ENCODE data around the gene APOBEC3G. TPM values are rescaled to one million over a fixed set of nuclear protein-coding genes. Genes with fewer than 3 reads are reported as not detected.

Gene APOBEC3G
- total and polyA plus RNA-seq, 8 donors = 0.45 to 19.6 (median 5.0) TPM; not detected in 1

DNA sequence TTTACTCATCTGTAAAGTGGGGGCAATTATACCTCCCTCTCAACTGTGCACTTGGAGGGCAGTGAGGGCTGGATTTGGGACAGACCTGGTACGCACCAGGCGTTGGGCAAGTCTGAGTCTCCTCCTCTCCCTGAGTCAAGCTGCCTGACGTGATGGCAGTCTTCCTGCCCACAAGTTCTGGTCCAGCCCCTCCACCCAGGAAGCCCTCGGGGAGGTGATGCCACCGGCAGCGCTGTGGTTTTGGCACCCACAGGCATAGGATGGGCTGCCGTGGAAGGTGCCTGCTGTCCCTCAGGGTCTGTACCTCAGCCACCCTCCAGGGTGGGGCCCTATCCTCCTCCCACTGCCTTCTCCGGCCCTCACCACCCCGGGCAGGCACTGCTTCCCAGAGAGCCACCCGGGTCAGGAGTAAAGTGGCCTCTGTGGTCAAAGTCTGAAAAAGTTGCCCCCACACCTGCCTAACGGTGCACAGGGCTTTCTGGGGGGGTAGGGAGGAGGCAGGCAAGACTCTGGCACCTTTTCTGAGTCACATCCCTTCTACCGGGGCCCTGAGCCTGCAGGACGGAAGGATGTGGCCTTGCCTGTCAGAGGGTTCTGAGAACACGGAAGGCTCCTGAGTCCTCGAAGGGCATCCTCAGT lies 13.5 kb downstream of the APOBEC3G start:
- Histone ChIP-seq H3K9me3 (no peaks in the 10 kb centered on the region), H3K4me3 (no peak overlapping the region), H3K27ac (peak overlapping the region; percentile 34 to 58 (median 38)), H3K27me3 (peaks cover 0 to 18% (median 0%) of the 10 kb centered on the region in 3 donors), H3K4me1 (peaks cover 0 to 9% (median 6%) of the 10 kb centered on the region in 4 donors), H3K36me3 (peaks cover 0 to 4% (median 0%) of the 10 kb centered on the region in 4 donors)
- DNase-seq = peak; percentile 51 to 53
- intact Hi-C loops (cut with DNase I; ENCODE audit: low total_unique reads) = no loop called here
- TF ChIP-seq POLR2AphosphoS5 (IDR thresholded peaks at IDR 0.05) = no peak
- no peak for TF ChIP-seq EP300 (IDR thresholded peaks at IDR 0.05)
- TF ChIP-seq, protein P1, sequence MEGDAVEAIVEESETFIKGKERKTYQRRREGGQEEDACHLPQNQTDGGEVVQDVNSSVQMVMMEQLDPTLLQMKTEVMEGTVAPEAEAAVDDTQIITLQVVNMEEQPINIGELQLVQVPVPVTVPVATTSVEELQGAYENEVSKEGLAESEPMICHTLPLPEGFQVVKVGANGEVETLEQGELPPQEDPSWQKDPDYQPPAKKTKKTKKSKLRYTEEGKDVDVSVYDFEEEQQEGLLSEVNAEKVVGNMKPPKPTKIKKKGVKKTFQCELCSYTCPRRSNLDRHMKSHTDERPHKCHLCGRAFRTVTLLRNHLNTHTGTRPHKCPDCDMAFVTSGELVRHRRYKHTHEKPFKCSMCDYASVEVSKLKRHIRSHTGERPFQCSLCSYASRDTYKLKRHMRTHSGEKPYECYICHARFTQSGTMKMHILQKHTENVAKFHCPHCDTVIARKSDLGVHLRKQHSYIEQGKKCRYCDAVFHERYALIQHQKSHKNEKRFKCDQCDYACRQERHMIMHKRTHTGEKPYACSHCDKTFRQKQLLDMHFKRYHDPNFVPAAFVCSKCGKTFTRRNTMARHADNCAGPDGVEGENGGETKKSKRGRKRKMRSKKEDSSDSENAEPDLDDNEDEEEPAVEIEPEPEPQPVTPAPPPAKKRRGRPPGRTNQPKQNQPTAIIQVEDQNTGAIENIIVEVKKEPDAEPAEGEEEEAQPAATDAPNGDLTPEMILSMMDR (IDR thresholded peaks at IDR 0.05) = no peak
- no peak for TF ChIP-seq POLR2A (IDR thresholded peaks at IDR 0.05)
- WGBS, 5 donors = 67 to 72% (median 68%) methylated on average over 9 to 15 of the region's 15 CpGs

- intact Hi-C loops (cut with DNase I; ENCODE audit: low total_unique reads) = no loop called here
- Histone ChIP-seq H3K4me3 (no peak overlapping the region), H3K27me3 (peaks cover 0 to 18% (median 0%) of the 10 kb centered on the region in 3 donors), H3K4me1 (peaks cover 0 to 9% (median 6%) of the 10 kb centered on the region in 4 donors), H3K9me3 (no peaks in the 10 kb centered on the region), H3K36me3 (peaks cover 0 to 2% (median 0%) of the 10 kb centered on the region in 4 donors), H3K27ac (peak overlapping the region in 2 of 5 donors; percentile 38 to 58)
- no peak for DNase-seq
- whole genome bisulfite sequencing, 5 donors = 78 to 88% (median 79%) methylated on average over 23 of the region's 23 CpGs
- TF ChIP-seq POLR2AphosphoS5 (IDR thresholded peaks at IDR 0.05) (no peak), POLR2A (IDR thresholded peaks at IDR 0.05) (no peak), EP300 (IDR thresholded peaks at IDR 0.05) (no peak)
- TF ChIP-seq, protein P1 (IDR thresholded peaks at IDR 0.05) = no peak
These were observed 14.3 kb downstream of the APOBEC3G start for GRCh38 chr22:39091126-39092081.

DNA sequence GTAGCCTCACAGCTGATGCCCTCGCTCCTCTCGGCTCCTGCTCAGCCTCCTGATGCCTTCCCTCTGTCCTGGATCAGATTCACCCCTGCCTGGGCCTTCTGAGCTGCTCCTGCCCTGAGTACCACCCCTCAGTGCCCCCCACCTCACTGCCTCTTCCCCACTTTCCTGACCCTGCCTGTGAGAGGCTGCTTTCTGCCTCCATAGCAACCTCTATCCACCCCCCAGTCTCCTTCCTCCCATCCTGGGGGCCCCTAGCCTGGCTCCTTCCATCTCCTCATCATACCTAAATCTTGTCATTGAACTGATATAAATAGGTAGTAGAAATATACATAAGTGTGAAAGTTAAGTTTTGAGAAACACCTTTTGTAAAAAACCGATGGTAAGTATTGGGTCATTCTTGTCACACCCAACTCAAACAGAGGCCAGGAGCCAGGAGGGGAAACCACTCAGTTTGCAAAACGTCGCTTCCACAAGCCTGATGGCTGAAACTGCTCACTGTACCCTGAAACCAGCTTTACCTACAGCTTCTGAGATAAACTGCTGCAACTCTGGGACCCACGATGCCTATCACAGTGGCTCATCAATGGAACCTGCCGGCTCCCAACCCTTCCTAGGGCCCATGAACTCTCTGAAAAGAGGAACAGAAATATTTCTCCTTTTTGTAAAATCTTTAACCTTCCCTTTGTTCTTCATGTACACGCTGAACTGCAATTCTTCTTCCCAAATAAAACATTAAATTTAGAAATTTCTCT lies 15.2 kb downstream of the APOBEC3G start:
- intact Hi-C loops (cut with DNase I; ENCODE audit: low total_unique reads) = no loop called here
- H3K4me1 ChIP-seq = peaks cover 5 to 17% (median 12%) of the 10 kb centered on the region in 4 donors
- no peak overlapping the region for H3K4me3 ChIP-seq
- no peak for DNase-seq
- H3K27me3 ChIP-seq = peaks cover 0 to 18% (median 0%) of the 10 kb centered on the region in 3 donors
- H3K27ac ChIP-seq = peak overlapping the region in 2 of 5 donors; percentile 38 to 56
- 46 to 69% (median 57%) methylated on average over 8 of the region's 8 CpGs for WGBS, 5 donors
- no peaks in the 10 kb centered on the region for H3K9me3 ChIP-seq
- H3K36me3 ChIP-seq = no peaks in the 10 kb centered on the region
- TF ChIP-seq EP300 (IDR thresholded peaks at IDR 0.05) = no peak

DNA sequence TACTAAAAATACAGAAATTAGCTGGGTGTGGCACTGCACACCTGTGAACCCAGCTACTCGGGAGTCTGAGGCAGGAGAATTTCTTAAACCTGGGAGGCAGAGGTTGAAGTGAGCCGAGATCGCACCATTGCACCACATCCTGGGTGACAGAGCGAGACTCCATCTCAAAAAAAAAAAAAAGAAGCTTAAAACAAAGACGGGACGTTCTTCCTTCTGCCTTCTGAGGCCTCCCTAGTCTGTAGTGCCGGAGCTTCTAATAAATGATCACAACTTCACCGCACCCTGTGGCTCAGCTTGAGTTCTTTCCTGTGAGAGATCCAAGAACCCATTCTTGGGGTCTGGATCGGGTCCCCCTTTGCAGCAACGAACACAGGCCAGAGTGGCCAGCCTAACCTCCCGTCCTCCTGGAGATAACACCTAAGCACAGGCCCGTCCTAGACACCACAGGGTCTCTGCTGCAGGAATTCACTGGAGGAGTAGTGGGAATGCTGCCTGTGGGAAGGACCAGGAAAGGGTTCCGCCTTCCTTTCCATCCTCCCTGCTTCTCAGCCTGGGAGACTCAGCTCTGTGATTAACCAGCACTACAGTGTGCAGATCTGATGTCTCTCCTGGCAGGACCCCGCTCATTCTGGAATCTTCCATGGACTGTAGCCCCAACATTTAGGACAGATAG lies 17.8 kb downstream of the APOBEC3G start:
- Histone ChIP-seq H3K36me3 (no peaks in the 10 kb centered on the region), H3K27me3 (peaks cover 0 to 17% (median 0%) of the 10 kb centered on the region in 3 donors), H3K4me1 (peaks cover 0 to 16% (median 10%) of the 10 kb centered on the region in 4 donors), H3K9me3 (no peaks in the 10 kb centered on the region), H3K27ac (peak overlapping the region in 1 of 5 donors; percentile 54), H3K4me3 (no peak overlapping the region)
- TF ChIP-seq POLR2A (IDR thresholded peaks at IDR 0.05) = no peak
- TF ChIP-seq EP300 (IDR thresholded peaks at IDR 0.05) = no peak
- TF ChIP-seq, protein P1 (IDR thresholded peaks at IDR 0.05) = no peak
- TF ChIP-seq POLR2AphosphoS5 (IDR thresholded peaks at IDR 0.05) = no peak
- intact Hi-C loops (cut with DNase I; ENCODE audit: low total_unique reads) = no loop called here
- 80 to 95% (median 83%) methylated on average over 12 to 14 of the region's 14 CpGs for WGBS, 5 donors
- DNase-seq = no peak
